NK-92 (cell line): ENCODE measurements around the gene TMEM9.

Experiments used
- DNase-seq: peaks from one replicate; lab custom pipeline; 2025; ENCODE audit not compliant: unreplicated experiment; lab: John Stamatoyannopoulos, UW

The TMEM9 gene

DNA sequence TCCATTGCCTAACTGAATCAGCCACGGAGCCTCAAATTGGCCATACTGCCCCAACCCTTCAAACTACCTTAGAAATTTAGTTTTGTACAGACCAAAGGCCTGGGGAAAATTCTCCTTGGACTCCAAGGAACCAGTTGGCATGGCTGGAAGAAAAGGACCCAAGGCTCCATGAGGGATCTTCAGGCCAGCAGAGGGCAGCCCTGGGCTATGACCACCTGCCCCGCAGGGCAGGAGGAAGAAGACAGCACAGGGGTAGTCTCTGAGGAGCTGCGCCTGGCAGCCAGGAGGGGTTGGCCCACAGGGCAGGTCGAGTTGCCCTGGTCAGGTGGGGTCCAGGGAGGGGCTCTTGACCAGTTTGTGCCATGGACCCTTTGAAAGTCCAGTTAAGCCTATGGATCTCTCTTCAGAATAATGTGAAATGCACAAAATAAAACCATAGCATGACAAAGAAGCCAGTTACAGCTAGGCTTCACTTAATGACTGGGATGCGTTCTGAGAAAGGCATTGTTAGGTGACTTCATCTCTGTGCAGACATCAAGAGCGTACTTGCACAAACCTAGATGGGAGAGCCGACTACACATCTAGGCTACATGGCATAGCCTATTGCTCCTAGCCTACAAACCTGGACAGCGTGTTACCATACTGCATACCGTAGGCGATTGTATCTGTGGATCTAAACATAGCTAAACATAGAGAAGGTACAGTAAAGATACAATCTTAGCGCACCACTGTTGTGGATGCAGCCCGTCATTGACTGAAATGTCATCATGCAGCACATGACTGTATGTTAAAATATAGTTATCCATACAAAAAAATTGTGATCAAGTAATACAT is 68.2 kb downstream of the TMEM9 start:
- no peak for DNase-seq
